Astrocyte (in vitro differentiated cells and primary cell): Measurements from ENCODE around the gene ZNF467. TPM values are rescaled to one million over a fixed set of nuclear protein-coding genes. Genes with fewer than 3 reads are reported as not detected.

Experiments
- DNase-seq: peaks from one replicate; pipeline ENCODE4 v3.0.0-alpha.2; 2010; ENCODE audit warnings: low read depth
- FAIRE-seq: peaks from 2 replicates; lab custom pipeline; 2011; peaks lifted over from hg19 to GRCh38; lab: Jason Lieb, UNC
- H2AFZ ChIP-seq: 2 replicates; pipeline ENCODE4 v1.6.0; 2012; ENCODE audit warnings: low read depth, low read length, inconsistent platforms
- H3K27ac ChIP-seq: 2 replicates; pipeline ENCODE4 v1.5.1; 2011; ENCODE audit warnings: low read depth, low read length, inconsistent platforms
- H3K27me3 ChIP-seq: 2 replicates; pipeline ENCODE4 v1.6.0; 2011; ENCODE audit warnings: low read length, inconsistent platforms; ENCODE audit not compliant: insufficient read depth
- H3K36me3 ChIP-seq: 2 replicates; pipeline ENCODE4 v1.5.1; 2011; ENCODE audit warnings: low read length, inconsistent platforms; ENCODE audit not compliant: insufficient read depth
- H3K4me1 ChIP-seq: 2 replicates; pipeline ENCODE4 v1.5.1; 2011; ENCODE audit warnings: low read length, inconsistent platforms; ENCODE audit not compliant: insufficient read depth
- H3K4me2 ChIP-seq: 2 replicates; pipeline ENCODE4 v1.6.0; 2012; ENCODE audit warnings: low read length, inconsistent platforms
- H3K4me3 ChIP-seq: 2 replicates; pipeline ENCODE4 v1.5.1; 2011; ENCODE audit warnings: low read depth, mild to moderate bottlenecking, low read length, inconsistent platforms; ENCODE audit not compliant: insufficient read depth
- H3K79me2 ChIP-seq: 2 replicates; pipeline ENCODE4 v1.6.0; 2012; ENCODE audit warnings: mild to moderate bottlenecking, low read length, inconsistent platforms; ENCODE audit not compliant: insufficient read depth
- H3K9ac ChIP-seq: 2 replicates; pipeline ENCODE4 v1.6.0; 2012; ENCODE audit warnings: mild to moderate bottlenecking, low read length, inconsistent platforms
- H3K9me3 ChIP-seq: 2 replicates; pipeline ENCODE4 v1.5.1; 2012; ENCODE audit warnings: low read depth, mild to moderate bottlenecking, low read length, inconsistent platforms; ENCODE audit not compliant: insufficient read depth
- H4K20me1 ChIP-seq: 2 replicates; pipeline ENCODE4 v1.6.0; 2012; ENCODE audit warnings: low read length, inconsistent platforms; ENCODE audit not compliant: insufficient read depth
- H3K27ac Mint-ChIP-seq: one replicate; pipeline ENCODE4 v1.8.0; 2021; ENCODE audit warnings: mild to moderate bottlenecking, mixed read lengths; ENCODE audit not compliant: unreplicated experiment
- H3K27me3 Mint-ChIP-seq: one replicate; pipeline ENCODE4 v1.8.0; 2021; ENCODE audit warnings: low read depth, mixed read lengths; ENCODE audit not compliant: unreplicated experiment
- H3K36me3 Mint-ChIP-seq: one replicate; pipeline ENCODE4 v1.8.0; 2021; ENCODE audit warnings: low read depth, mixed read lengths; ENCODE audit not compliant: unreplicated experiment
- H3K4me1 Mint-ChIP-seq: one replicate; pipeline ENCODE4 v1.8.0; 2021; ENCODE audit warnings: low read depth, mixed read lengths; ENCODE audit not compliant: unreplicated experiment
- H3K4me3 Mint-ChIP-seq: one replicate; pipeline ENCODE4 v1.8.0; 2021; ENCODE audit warnings: mild to moderate bottlenecking, moderate library complexity, mixed read lengths; ENCODE audit not compliant: unreplicated experiment
- H3K9me3 Mint-ChIP-seq: one replicate; pipeline ENCODE4 v1.8.0; 2021; ENCODE audit warnings: mild to moderate bottlenecking, mixed read lengths; ENCODE audit not compliant: unreplicated experiment
- CTCF ChIP-seq: IDR thresholded peaks from 2 replicates; pipeline ENCODE4 v1.5.1; 2011; ENCODE audit warnings: low read depth, mild to moderate bottlenecking, inconsistent platforms, low read length, moderate library complexity; ENCODE audit not compliant: insufficient read depth
- EZH2 ChIP-seq: IDR thresholded peaks from 2 replicates; pipeline ENCODE4 v1.6.1; 2012; ENCODE audit warnings: mild to moderate bottlenecking, low read length, inconsistent platforms; ENCODE audit not compliant: insufficient read depth
- total RNA-seq: library from RNA; stranded (reverse); gene quantifications from 2 replicates; pipeline ENCODE4 v1.2.1, GENCODE V29; 2021

Gene ZNF467
- total RNA-seq, 1 donor from 2014 or later: 16.6 TPM

- Mint-ChIP-seq H3K36me3 (peaks cover 5% of the 10 kb centered on the region), H3K9me3 (peaks cover 6% of the 10 kb centered on the region), H3K4me3 (no peak overlapping the region), H3K4me1 (peaks cover 3% of the 10 kb centered on the region), H3K27me3 (peaks cover 77% of the 10 kb centered on the region), H3K27ac (no peak overlapping the region)
- H3K79me2 ChIP-seq: no peaks in the 10 kb centered on the region
- H3K4me2 ChIP-seq: no peak overlapping the region
- no peak overlapping the region for H3K27ac ChIP-seq
- TF ChIP-seq CTCF (no peak), EZH2 (no peak)
- no peaks in the 10 kb centered on the region for H3K9me3 ChIP-seq
- DNase-seq (no peak), FAIRE-seq (no peak)
- H3K9ac ChIP-seq: no peak overlapping the region
- no peaks in the 10 kb centered on the region for H3K4me1 ChIP-seq
- H2AFZ ChIP-seq: no peak overlapping the region
- peaks cover 43% of the 10 kb centered on the region for H3K27me3 ChIP-seq
- H3K4me3 ChIP-seq: no peak overlapping the region
- H3K36me3 ChIP-seq: no peaks in the 10 kb centered on the region
- H4K20me1 ChIP-seq: no peaks in the 10 kb centered on the region
Measured at GRCh38 chr7:149760538-149760937, 12.8 kb downstream of the ZNF467 start.

DNA sequence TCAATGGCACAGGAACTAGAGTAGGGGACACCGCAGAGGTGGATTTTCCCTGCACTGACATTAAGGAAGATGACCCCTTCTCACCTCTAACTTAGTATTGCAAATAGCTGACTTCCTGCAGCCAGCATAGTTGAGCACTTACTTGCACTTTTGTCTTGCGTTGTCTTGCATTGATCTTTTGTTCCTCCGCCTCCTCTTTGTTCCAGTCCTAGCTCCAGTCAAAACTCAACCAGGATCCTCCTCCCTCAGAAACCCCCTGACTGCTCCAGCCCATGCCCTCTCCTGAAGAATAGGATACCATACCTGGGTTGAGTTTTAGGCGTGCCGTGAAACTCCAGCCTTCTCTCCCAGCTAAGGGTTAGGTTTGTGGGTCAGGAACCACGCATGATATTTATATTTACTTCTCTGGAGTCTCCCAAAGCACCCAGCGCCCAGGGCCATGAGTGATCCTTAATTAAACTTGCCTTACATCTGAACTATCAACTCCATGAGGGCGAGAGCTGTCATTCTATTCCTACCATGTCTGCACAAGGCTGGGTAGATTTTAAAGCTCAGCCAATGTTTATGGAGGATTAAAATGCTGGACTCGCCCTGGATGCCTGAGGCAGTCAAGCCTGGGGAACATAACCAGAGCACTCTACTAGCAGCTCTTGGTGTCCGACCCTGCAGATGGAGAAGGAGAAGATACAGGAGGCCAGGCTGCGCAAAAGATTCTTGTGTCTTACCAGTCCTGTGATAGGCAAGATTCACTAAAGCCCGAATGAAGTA lies 14.1 kb downstream of the ZNF467 start:
- no peaks in the 10 kb centered on the region for H3K36me3 ChIP-seq
- H3K4me3 ChIP-seq: no peak overlapping the region
- Mint-ChIP-seq H3K36me3 (peaks cover 5% of the 10 kb centered on the region), H3K4me1 (peaks cover 3% of the 10 kb centered on the region), H3K27me3 (peaks cover 69% of the 10 kb centered on the region), H3K27ac (no peak overlapping the region), H3K9me3 (peaks cover 4% of the 10 kb centered on the region), H3K4me3 (no peak overlapping the region)
- DNase-seq: no peak
- H3K79me2 ChIP-seq: no peaks in the 10 kb centered on the region
- no peak overlapping the region for H3K4me2 ChIP-seq
- no peak overlapping the region for H2AFZ ChIP-seq
- TF ChIP-seq EZH2: no peak
- TF ChIP-seq CTCF: no peak
- no peaks in the 10 kb centered on the region for H3K9me3 ChIP-seq
- H3K9ac ChIP-seq: no peak overlapping the region
- H3K27me3 ChIP-seq: peaks cover 32% of the 10 kb centered on the region
- no peak overlapping the region for H3K27ac ChIP-seq
- no peaks in the 10 kb centered on the region for H3K4me1 ChIP-seq
- H4K20me1 ChIP-seq: no peaks in the 10 kb centered on the region
- no peak for FAIRE-seq
